ENCODE results near the gene DCP1A.

DCP1A gene

GRCh38 chr3:53243785-53244184 lies 103.6 kb downstream of the DCP1A start:
- no peak for TF ChIP-seq CTCF (IDR thresholded peaks at IDR 0.05; ENCODE audit: extremely low read depth, insufficient read depth, missing control alignments)
- in situ Hi-C loops (cut with MboI; ENCODE audit: low pct_unique_long_range_greater_than_20kb, low sequenced_read_pairs, unreplicated experiment) = no loop called here

GRCh38 chr3:53243165-53243564 lies 104.2 kb downstream of the DCP1A start:
- no peak for TF ChIP-seq CTCF (IDR thresholded peaks at IDR 0.05; ENCODE audit: extremely low read depth, insufficient read depth, missing control alignments)
- in situ Hi-C loops (cut with MboI; ENCODE audit: low pct_unique_long_range_greater_than_20kb, low sequenced_read_pairs, unreplicated experiment) = no loop called here
- no peak for DNase-seq (ENCODE audit: low spot score)

More at GRCh38 chr3:53243785-53244184, 103.6 kb downstream of the DCP1A start:
- no peak for DNase-seq (ENCODE audit: low spot score)

DNA sequence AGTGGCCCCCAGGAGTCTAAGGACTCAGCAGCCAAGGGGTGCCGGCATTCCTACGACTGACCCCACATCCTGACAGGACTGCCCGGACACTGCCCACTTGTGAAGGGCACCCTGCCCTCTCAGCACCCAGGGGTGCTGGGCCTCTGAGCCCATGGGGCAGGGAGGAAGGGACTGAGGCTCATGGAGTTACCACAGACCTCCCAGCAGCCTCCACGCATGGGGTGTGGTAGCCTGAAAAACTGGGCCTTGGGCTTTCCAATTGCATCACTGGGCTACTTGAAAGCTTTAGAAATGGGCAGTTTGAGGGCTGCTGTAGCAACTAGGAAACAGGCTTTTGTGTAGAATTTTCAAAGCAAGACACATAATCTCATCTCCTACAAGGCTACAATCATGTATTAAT lies 104.7 kb downstream of the DCP1A start:
- TF ChIP-seq CTCF (IDR thresholded peaks at IDR 0.05; ENCODE audit: extremely low read depth, insufficient read depth, missing control alignments) = no peak
- in situ Hi-C loops (cut with MboI; ENCODE audit: low pct_unique_long_range_greater_than_20kb, low sequenced_read_pairs, unreplicated experiment) = no loop called here
- no peak for DNase-seq (ENCODE audit: low spot score)

GRCh38 chr3:53242155-53242554 lies 105.2 kb downstream of the DCP1A start:
- in situ Hi-C loops (cut with MboI; ENCODE audit: low pct_unique_long_range_greater_than_20kb, low sequenced_read_pairs, unreplicated experiment) = no loop called here
- no peak for DNase-seq (ENCODE audit: low spot score)
- no peak for TF ChIP-seq CTCF (IDR thresholded peaks at IDR 0.05; ENCODE audit: extremely low read depth, insufficient read depth, missing control alignments)

GRCh38 chr3:53240989-53241972 lies 106.1 kb downstream of the DCP1A start:
- no peak for TF ChIP-seq CTCF (IDR thresholded peaks at IDR 0.05; ENCODE audit: extremely low read depth, insufficient read depth, missing control alignments)
- no peak for DNase-seq (ENCODE audit: low spot score)
- in situ Hi-C loops (cut with MboI; ENCODE audit: low pct_unique_long_range_greater_than_20kb, low sequenced_read_pairs, unreplicated experiment) = no loop called here

GRCh38 chr3:53239800-53240199 lies 107.5 kb downstream of the DCP1A start:
- no peak for TF ChIP-seq CTCF (IDR thresholded peaks at IDR 0.05; ENCODE audit: extremely low read depth, insufficient read depth, missing control alignments)
- in situ Hi-C loops (cut with MboI; ENCODE audit: low pct_unique_long_range_greater_than_20kb, low sequenced_read_pairs, unreplicated experiment) = no loop called here
- no peak for DNase-seq (ENCODE audit: low spot score)

Data from GM13977 (cell line).